EH (cell line): Measurements from ENCODE around the gene YBX1.
A peak's percentile ranks its signal among the peaks of the same experiment; 100 is the strongest.
"Not testable (repeated sequence)": the region's sequence is repeated elsewhere in the genome, so short reads cannot be mapped to it uniquely, and the experiment has no call there.

Experiments used
- DNase-seq: peaks from one replicate; pipeline ENCODE4 v3.0.0-alpha.2; 2015; ENCODE audit warnings: low read depth

Gene YBX1

DNA sequence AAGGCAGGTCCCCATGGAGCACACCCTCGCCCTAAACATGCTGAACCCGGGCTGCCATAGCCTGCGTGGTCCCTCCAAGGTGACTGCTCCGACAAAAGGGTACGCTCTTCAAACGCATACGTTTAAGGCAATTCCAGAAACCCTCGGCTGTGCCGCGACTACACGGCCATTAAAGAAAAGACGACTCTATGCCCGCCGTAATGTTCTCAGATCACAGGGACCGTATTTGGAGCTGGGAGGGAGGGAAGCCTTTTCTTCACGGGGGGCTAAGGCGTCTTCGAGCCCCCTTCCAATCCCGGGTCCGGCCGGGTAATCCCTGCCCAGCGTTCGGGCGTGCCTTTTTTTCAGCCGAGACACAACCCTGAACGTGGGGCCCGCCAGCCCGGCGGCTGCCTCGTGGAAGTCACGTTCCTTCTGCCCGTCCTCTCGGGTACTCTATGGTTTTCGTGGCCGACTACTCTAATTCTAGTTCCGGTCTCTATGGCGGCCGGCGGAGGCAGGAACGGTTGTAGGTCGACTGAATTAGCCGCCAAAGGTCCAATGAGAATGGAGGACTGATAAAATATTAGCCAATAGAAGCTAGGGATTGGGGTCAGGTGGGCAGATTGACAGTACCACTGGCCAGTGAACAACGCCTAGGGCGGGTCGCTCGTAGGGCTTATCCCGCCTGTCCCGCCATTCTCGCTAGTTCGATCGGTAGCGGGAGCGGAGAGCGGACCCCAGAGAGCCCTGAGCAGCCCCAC, at the start of gene YBX1:
YBX1 (plus strand) TSS at position 678 of the 743 bp plus-strand sequence. CDS start 148 bp downstream, outside the sequence.
- peak; percentile 99 for DNase-seq

DNA sequence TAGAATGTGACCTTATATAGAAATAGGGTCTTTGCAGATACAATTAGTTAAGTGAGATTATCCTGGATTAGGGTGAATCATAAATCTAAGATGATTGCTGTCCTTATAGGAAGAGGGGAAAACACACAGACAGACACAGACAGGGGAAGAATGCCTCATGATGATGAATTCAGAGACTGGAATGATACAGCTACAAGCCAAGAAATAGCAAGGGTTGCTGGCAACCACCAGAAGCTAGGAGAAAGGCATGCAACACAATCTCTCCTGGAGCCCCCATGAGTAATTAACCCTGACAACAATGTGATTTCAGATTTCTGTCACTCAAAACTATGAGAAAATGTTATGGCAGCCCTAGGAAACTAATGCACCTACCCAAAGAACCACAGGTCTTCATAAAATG, 43.1 kb upstream of the YBX1 start:
- DNase-seq = peak; percentile 27

DNA sequence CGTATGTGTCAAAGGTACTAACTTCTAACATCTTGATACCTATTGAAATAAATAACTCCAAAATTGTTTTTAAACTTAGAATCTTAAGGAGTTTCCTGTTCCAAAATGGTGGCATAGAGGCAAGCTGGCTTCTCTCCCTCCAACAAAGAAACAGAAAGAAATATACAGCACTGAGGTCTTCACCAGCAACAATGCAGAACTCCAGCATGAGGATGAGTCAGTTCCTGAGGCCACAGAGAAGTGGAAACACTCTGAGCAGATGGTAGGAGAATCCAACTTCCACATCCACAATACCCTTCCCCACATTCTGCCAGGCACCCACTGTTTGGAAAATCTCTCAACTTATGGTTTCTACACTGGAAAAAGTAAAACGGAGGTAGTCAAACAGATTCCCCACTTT, 36.2 kb upstream of the YBX1 start:
- DNase-seq = peak; percentile 1

DNA sequence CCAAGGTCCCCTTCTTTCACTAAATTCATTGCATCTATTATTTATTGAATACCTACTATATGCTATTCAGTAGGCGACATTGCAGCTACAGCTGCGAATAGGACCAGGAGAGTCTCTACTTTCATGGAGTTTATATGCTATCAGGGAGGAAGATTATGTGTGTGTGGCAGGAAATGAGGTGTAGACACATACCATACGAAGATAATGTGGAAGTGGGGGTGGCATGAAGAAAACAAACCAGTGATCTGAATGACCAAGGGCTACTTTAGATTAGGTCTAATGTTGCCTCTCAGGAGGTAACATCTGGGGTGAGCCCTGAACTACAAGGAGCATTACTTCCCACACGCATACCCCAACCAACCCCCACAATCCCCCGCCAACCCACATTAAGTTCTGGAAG, 25.0 kb upstream of the YBX1 start:
- no peak for DNase-seq

DNA sequence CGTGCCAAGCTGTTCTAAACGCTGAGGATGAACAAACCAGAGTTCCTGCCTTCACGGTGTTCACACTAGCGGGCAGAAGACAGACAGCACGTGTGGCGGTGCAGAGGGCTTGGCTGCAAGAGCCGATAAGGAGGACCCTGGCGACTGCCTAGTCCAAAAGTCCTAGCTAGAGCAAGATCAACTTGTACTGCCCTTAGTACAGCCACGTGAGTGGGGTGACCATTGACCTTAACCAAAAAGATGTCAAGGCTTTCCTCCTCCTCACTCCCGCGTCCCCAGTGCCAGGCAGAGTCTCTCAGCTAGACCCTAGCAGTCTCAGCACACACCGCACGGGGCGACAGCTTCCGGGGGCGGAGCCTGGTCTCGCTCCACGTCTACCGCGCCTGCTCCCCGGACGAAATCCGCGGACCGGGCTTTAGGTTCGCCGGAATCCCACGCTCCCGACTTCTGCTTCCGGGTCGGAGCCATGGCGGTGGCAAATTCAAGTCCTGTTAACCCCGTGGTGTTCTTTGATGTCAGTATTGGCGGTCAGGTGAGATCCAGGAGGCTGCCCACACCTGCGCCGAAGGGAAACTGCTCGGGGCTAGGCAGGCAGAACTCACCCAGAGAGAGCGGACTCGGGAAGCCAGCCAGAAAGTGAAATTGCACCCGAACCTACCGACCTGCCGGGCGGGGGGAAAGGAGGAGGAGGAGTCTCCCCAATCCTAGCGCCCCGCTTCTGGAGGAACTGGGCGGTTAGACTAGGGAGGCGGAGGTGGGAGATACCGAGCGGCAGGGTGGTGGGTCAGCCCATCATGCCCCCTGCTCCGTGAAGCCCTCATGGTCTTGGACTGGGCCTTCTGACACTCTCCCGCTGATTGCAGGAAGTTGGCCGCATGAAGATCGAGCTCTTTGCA, 24.0 kb upstream of the YBX1 start, which contains the start of gene PPIH:
PPIH (plus strand) TSS at position 443 of the 896 bp plus-strand sequence; CDS start at position 467, 24 bp downstream.
- peak; percentile 92 for DNase-seq

DNA sequence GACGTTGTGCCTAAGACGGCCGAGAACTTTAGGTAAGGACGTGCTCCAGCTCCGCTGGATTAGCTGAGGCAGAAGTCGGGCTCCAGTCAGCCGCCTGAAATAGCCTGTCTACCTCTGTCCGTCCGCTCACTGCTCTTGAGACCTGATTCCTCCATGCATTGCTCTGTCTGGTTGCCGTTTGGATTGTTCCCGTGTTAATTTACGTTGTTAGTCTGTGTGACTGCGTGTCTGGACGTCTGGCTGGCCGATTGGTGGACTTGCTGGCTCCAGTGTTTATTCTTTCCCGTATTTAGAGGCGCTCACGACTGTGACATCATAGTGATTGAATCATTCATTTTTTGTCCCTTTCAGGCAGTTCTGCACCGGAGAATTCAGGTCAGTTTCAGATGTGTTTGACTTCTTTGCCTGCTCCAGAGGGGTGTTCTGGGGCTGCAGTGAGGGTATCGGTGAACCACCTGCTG, 23.3 kb upstream of the YBX1 start:
- DNase-seq = no peak

DNA sequence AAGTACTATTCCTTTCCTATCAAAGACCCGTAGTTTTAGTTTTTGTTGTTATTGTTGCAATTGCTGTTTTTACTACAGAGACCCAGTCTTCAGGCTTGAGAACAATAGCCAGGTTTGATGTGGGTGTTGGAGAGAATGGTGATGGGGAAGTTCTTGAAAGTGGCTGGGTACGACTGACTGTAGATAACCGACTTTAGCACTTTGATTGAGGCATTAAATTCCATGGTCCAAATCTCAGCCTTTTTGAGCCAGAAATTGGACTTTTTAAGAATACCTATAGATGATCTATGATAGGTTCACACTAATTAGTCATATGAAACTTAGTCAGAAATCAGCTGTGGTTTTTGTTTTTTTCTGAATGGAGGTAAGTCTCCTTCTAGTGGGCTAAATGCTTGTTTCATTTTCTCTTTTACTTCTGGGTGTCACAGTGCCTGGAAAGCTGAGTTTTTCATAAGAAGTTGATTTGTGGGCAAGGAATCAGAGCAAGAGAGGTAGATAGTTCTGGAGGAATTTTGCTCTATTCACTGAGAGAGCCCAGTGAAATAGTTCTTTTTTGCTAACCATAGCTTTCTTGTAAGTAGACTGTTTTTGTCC, 21.2 kb upstream of the YBX1 start:
- DNase-seq = no peak

DNA sequence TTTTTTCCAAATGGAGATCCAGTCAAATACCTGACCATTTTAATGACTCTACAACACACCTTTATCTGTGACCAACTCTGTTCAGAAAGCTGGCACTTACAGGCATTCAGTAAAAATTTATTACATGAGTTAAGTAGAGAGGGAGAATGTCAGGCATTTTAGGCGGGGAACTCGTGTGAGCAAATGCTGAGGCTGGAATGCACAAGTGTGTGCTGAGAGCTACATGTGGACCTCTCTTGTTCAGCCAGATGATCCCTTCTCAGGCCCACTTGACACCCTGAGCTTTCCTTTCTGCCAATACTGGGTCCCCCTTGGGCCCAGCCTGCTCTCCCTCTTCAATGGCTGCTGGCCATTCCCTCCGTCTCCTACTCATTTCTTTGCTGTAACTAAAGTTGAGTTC, 12.3 kb upstream of the YBX1 start:
- DNase-seq = no peak

DNA sequence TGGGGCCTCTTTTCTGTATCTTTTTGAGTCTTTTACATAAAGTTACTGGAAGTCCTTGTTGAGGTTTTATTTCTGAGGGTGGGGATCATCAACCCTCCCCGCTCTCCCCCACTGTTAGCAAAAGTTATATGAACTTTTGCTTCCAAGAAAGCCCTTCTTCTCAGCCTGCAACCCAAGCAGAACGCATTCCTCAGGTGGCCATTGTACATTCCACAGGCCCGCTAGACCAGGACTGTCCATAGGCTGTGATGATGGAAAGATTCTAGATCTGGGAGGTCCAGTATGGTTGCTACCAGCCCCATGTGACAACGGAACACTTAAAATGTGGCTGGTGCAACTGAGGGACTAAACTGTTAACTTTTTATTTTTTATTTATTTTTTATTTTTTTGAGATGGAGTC, 11.8 kb upstream of the YBX1 start:
- no peak for DNase-seq

DNA sequence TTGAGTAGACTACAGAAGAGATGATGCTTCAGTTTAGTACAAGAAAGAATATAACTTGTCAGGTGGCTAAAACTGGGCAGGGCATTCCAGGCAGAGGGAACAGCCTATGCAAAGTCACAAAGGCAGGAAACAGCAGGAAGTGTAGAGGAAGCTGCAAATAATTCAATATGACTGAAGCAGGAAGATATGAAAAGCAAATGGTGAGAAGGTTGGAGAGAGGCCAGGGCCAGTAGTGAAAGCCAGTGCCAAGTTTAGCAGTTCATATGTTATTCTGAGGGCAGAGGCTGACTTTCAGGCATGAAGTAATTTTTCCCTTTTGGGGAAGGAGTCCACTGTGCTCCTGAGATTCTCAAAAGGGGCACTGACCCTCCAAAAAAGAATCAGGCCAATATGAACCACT, 8.0 kb upstream of the YBX1 start:
- peak; percentile 13 for DNase-seq

DNA sequence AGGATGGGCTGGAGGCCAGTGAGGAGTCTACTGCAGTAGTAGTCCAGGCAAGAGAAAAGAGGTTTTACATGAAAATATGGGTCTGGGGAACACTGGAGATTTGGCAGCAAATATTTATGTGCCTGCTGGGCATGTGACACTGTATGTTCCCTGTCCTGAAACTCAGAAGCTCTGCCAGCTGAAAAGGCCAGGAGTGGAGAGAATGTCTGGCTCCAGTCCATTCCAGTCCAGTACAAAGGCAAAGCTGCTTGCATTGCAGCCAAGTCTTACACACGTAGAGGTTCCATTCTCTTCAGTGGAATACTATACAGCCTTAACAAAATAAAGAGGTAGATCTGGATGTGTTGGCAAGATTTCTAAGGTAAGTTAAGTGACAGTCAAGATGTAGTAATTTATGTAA, 7.5 kb upstream of the YBX1 start:
- DNase-seq = no peak

DNA sequence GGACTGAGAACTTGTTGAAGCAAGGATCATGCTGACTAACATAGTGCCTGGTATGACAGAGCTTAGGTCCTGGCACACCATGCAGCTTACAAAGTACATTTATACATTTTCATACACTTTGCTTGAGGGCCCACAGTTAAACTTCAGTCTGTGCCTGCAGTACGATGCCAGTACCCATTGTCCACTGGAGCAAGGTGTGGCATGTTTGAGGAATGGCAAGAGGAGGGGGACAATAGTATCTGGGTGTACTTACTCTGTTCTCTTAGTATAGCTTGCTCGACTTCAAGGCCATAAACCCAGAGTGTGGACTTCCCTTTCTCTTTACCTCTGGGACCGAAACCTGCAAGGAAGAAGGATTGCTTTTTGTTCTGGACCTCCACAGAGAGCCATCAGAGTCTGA, 6.8 kb upstream of the YBX1 start:
- no peak for DNase-seq

DNA sequence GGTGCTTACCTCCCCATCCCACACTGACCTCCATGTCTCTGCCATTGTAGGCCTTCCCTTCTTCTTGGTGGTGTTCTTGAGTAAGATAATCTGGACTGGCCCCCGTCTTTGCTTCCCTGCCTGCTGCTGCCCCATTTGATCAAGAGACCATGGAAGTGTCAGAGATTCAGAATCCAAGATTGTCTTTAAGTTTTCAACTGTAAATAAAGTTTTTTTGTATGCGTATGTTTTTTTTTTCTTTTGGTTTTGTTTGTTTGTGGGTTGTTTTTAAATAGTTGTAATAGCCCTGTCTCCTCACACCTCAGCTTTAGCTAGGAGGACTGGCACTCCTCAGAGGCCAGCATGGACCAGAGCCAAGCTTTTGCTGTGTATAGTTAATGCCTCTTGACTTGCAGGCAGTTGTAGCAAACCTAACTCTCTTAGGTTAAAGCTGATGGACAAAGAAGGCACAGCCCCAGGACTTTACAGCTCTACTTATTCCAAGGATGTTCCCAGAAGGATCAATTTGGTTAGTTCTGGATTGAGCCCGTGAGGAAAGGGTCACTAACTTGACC, 5.6 kb upstream of the YBX1 start:
- no peak for DNase-seq

DNA sequence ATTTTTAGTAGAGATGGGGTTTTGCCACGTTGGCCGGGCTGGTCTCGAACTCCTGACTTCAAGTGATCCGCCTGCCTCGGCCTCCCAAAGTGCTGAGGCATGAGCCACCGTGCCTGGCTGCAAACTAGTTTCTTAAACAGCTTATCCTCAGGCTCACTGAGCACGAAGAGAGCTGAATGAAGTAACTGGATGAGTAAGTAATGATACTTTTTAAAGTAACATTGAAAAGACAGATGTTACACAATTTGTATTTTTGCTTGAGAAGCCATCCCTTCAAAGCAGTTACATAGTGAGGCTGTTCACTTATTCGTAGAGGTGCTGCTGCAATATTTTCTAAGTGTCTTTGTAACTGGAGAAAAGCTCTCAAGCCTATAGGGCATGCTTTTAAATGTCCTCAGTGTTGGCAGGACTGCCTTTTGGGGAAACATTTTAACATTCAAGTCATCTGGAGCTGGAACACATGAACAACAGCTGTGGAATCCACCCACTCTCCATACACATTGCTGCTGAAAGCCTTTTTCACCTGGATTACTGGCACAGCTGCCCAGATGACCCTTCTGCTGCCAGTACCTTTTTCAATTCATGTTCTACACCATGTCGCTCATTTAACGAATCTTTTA, 2.7 kb upstream of the YBX1 start:
- peak; percentile 47 for DNase-seq

DNA sequence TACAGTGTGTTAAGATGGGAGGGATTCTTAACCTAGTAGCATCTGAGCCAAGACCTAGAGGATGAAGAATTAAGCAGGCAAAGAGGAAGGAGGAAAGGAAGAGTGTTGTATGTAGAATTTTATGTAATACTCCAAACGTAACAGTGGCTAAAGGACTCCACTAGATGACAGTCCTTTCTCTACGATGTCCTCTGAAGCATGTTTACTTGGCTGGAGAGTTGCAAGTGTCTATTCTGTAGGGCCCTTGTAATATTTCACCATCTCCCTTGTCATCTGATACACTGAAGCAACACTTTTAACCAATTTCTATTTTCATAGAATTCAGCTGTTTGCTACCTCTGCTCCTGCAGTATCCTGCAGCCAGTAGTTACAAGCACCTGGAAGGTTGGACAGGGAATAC, 2.2 kb upstream of the YBX1 start:
- DNase-seq = no peak

DNA sequence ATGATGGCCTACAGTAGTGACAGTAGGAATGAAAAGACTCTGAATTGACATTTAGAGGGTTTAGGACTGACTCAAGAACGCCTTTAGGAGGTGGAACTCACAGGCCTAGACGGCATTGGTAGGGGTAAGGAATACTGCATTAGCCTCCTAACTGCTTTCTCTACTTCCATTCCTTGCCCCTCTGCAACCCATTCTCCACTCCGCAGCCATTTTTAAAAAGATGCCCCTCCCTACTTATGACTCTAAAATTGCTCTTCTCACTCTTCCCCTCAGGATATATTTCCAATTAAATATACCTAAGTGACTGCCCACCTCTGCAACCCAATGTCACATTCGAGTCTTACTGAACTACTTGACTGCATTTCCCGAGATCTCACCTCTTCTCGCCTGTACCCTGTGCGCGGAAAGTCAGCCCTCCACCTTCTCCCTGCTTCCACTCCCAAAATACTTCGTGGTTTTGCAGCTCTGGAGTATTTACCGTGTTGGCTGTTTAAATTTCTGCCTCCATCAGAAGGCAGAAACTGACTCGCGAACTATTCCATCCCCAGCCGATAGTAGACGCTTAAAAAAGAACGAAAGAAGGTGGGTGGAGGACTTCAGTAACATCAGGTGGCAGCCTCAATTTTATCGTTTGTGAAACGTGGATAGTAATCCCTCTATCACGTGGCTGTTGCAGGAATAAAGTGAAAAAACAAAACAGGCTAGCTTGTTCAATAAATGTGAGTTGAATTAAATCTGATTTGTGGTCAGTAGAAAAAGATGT, 1.1 kb upstream of the YBX1 start:
- peak; percentile 30 for DNase-seq

DNA sequence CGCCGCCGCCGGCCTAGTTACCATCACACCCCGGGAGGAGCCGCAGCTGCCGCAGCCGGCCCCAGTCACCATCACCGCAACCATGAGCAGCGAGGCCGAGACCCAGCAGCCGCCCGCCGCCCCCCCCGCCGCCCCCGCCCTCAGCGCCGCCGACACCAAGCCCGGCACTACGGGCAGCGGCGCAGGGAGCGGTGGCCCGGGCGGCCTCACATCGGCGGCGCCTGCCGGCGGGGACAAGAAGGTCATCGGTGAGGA, 193 bp downstream of the YBX1 start:
- DNase-seq = not testable (repeated sequence)

DNA sequence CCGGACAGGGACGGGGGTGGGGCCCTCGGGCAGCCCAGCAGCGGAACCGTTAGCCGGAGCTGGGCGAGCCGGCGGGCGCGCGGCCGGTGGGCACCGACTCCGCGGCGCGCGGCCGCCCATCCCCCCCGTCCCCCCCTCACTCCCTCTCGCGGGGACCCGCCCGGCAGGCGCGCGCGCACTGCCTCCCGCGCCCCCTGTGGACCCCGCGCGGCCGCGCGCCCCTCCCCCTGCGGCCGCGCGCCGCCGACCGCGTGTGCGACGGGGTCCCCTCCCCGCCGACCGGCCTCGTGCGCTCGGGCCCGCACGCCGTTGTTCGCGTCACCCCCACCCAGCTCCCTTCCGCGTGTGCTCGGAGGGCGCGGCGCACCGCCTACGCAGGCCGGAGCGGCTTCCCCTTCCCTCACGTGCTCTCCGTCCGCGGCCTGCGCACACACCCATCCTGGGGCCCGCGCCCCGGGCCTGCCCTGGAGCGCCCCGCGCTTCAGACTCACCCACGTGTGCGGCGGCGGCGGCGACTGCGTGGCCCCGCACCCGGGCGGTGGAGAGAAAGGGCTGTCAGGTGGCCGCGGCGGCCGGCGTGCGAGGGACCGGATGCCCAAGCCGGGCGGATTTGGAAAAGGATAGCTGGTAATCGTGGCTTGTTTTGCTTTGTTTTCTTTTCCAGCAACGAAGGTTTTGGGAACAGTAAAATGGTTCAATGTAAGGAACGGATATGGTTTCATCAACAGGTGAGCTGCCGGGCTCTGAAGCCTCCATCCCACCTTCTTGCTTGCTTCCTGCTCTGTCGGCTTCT, 717 bp downstream of the YBX1 start:
- DNase-seq = peak; percentile 71

DNA sequence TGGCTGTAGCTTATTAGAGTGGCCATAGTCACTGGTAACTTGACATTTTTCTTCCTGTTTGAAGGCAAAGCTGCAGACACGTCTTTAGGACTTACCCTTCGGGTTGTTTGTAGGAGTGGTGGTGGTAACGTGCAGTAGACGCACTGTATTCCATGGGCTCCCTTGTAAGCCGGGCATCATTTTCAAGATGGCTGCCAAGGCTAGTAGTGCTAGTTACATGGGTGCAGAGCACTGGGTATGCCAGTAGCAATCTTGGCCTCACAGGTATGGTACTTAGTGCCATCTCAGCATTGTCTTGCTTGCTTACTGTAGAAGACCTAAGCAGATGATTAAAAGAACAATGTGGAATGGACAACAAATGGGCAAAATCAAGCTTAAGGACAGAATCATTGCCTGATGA, 1.9 kb downstream of the YBX1 start:
- peak; percentile 26 for DNase-seq

DNA sequence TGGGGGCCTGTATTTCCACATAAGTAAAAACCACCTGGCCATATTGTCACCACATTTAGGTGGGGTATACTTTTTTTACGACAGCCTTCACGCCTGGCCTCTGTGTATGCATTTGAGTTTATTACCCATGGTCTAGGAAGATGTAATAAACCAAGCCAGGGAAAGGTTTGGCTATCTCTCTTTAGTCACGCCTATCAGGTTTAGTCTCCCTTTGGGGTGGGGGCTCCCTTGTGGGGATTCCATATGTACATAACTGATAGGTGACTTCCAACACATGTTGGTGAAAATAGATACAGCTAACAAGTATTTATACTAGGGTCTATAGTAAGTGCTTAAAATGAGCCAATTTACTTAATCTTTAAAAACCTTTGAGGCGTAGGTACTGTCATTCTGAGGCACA, 4.2 kb downstream of the YBX1 start:
- DNase-seq = no peak

DNA sequence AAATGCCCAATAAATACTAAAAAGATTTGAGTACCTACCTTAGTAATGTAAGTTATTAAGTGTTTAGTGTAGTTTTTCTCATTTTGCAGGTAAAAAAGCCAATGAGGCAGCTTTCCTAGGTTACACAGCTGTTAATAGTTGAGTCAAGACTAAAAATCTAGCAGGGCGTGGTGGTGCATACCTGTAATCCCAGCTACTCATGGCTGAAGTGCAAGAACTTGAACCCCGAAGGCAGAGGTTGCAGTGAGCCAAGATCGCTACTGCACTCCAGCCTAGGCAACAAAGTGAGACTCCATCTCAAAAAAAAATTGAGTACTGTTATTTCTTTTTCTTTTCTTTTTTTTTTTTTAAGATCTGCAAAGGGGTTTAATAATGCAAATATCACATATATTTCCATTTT, 7.7 kb downstream of the YBX1 start:
- no peak for DNase-seq
